Caki2 (cell line): ENCODE data around the gene PDE1C. TPM values are rescaled to one million over a fixed set of nuclear protein-coding genes. Genes with fewer than 3 reads are reported as not detected.

ENCODE experiments used
- DNase-seq: peaks from one replicate; pipeline ENCODE4 v3.0.0-alpha.2; 2015; ENCODE audit warnings: low read depth
- in situ Hi-C: cut with HindIII; loops from 2 replicates; pipeline ENCODE4 v1.10.0; 2016; ENCODE audit warnings: low sequenced_read_pairs, low pct_unique_long_range_greater_than_20kb, mixed read lengths
- total RNA-seq: library from RNA; depleted of rRNA; stranded (reverse); fragments of >200 nt; shearing (Covaris generic); gene quantifications from 2 replicates; pipeline ENCODE4 v1.2.3, GENCODE V29; 2014; ENCODE audit warnings: low replicate concordance

The PDE1C gene
- total RNA-seq, 1 experiment from 2014 or later = 0.17 TPM

GRCh38 chr7:31724696-31725095, 345.5 kb downstream of the PDE1C start:
- no peak for DNase-seq
- in situ Hi-C loops = no loop called here

- in situ Hi-C loops = no loop called here
- no peak for DNase-seq
Measured at GRCh38 chr7:31720366-31720765, 349.8 kb downstream of the PDE1C start.

- in situ Hi-C loops = no loop called here
- DNase-seq = no peak
Measured at GRCh38 chr7:31716355-31716754, 353.9 kb downstream of the PDE1C start.

- in situ Hi-C loops = no loop called here
Measured at GRCh38 chr7:31710171-31710570, 360.0 kb downstream of the PDE1C start.

GRCh38 chr7:31707089-31707488, 363.1 kb downstream of the PDE1C start:
- in situ Hi-C loops = no loop called here
- DNase-seq = no peak

More at GRCh38 chr7:31710171-31710570, 360.0 kb downstream of the PDE1C start:
- DNase-seq = no peak

- DNase-seq = no peak
- in situ Hi-C loops = no loop called here
Measured at GRCh38 chr7:31705377-31705776, 364.8 kb downstream of the PDE1C start.

GRCh38 chr7:31702354-31702753, 367.9 kb downstream of the PDE1C start:
- DNase-seq = no peak
- in situ Hi-C loops = no loop called here
